Rectal smooth muscle tissue (tissue), 1 donor: Measurements from ENCODE around the gene XYLT1.

Experiments used
- H3K27ac ChIP-seq: one replicate; pipeline ENCODE4 v1.7.0; 2013; ENCODE audit warnings: low read depth, low read length, inconsistent platforms
- H3K27me3 ChIP-seq: one replicate; pipeline ENCODE4 v1.7.0; 2013; ENCODE audit warnings: low read length; ENCODE audit not compliant: control insufficient read depth, insufficient read depth
- H3K36me3 ChIP-seq: one replicate; pipeline ENCODE4 v1.7.0; 2013; ENCODE audit warnings: low read length; ENCODE audit not compliant: control insufficient read depth, insufficient read depth
- H3K4me1 ChIP-seq: one replicate; pipeline ENCODE4 v1.7.0; 2013; ENCODE audit warnings: low read length; ENCODE audit not compliant: control insufficient read depth, insufficient read depth
- H3K4me3 ChIP-seq: one replicate; pipeline ENCODE4 v1.7.0; 2013; ENCODE audit warnings: low read length
- H3K9ac ChIP-seq: one replicate; pipeline ENCODE4 v1.7.0; 2013; ENCODE audit warnings: low read length

Gene XYLT1

DNA sequence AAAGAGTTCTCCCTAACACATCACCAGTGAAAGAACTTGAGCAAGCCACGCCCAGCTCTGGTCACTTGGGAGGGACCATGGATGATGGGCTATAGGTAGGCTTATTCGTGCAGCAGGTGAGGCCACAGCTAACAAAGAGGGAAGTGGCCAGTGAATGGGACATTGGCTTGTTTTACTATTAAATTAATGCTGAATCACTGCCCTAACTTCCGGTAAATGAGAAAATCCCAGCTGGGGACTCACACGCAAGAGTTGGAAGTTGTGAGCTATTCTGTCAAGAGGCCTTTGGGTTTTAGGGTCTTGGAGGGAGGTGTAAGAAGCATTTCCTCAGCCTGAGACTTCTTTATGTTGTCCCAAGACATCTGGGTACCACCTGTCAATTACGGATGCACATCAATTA lies 315.3 kb downstream of the XYLT1 start:
- H3K4me3 ChIP-seq, result no peak overlapping the region
- H3K27ac ChIP-seq, result no peak overlapping the region
- no peak overlapping the region for H3K9ac ChIP-seq
- no peaks in the 10 kb centered on the region for H3K27me3 ChIP-seq
- H3K4me1 ChIP-seq, result no peaks in the 10 kb centered on the region
- H3K36me3 ChIP-seq, result no peaks in the 10 kb centered on the region

GRCh38 chr16:17154981-17155380 lies 315.8 kb downstream of the XYLT1 start:
- Histone ChIP-seq H3K4me3 (no peak overlapping the region), H3K4me1 (no peaks in the 10 kb centered on the region), H3K27me3 (no peaks in the 10 kb centered on the region), H3K27ac (no peak overlapping the region), H3K9ac (no peak overlapping the region), H3K36me3 (no peaks in the 10 kb centered on the region)

DNA sequence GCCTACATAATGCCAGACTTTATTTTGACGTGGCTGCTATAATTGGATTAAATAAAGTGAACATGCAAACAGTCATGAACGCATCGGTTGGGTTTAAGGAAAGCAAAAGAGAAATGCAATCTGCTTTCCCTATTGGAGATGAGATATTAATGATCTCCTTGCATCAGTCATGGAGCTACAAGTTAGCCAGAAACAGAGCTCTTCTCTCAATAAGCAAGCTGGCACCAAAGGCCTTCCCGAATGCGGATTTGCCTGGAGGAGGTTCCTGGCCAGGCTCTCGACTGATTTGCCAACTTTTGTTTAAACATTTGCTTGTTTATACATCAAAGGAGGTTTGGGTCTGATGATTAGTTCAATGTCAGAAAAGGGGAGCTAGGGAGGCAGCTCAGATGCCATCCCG lies 318.4 kb downstream of the XYLT1 start:
- no peak overlapping the region for H3K27ac ChIP-seq
- no peak overlapping the region for H3K9ac ChIP-seq
- no peak overlapping the region for H3K4me3 ChIP-seq
- no peaks in the 10 kb centered on the region for H3K36me3 ChIP-seq
- no peaks in the 10 kb centered on the region for H3K27me3 ChIP-seq
- no peaks in the 10 kb centered on the region for H3K4me1 ChIP-seq

GRCh38 chr16:17151335-17151734 lies 319.4 kb downstream of the XYLT1 start:
- Histone ChIP-seq H3K9ac (no peak overlapping the region), H3K36me3 (no peaks in the 10 kb centered on the region), H3K4me1 (no peaks in the 10 kb centered on the region), H3K27ac (no peak overlapping the region), H3K27me3 (no peaks in the 10 kb centered on the region), H3K4me3 (no peak overlapping the region)

DNA sequence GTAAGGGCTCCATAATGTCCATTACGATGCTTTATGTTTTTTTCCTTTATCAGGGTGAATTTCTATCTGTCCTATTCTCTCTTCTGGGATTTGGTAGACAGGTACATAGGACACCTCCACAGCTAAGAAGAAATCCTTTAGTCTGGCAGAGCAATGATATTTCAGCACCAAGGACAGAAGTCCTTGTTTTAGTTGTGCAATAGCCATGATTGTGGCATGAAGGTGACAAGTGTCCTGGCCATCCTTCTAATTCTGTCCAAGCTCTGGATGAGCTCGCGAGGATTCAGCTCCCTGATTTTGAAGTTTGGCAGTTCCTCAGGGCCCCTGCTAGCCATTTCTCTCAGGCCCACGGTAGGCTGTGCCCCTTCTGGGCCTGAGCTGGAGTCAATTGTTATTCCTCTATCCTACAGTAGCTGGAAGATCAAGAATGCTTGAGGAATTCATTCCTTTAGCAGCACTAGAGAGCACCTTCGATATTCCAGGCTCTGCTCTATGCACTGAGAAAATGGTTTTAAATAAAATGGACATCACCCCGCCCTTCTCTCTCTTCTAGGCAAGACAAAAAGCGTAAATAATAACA lies 320.8 kb downstream of the XYLT1 start:
- H3K4me3 ChIP-seq, result no peak overlapping the region
- H3K36me3 ChIP-seq, result no peaks in the 10 kb centered on the region
- no peaks in the 10 kb centered on the region for H3K27me3 ChIP-seq
- no peaks in the 10 kb centered on the region for H3K4me1 ChIP-seq
- H3K9ac ChIP-seq, result no peak overlapping the region
- no peak overlapping the region for H3K27ac ChIP-seq

DNA sequence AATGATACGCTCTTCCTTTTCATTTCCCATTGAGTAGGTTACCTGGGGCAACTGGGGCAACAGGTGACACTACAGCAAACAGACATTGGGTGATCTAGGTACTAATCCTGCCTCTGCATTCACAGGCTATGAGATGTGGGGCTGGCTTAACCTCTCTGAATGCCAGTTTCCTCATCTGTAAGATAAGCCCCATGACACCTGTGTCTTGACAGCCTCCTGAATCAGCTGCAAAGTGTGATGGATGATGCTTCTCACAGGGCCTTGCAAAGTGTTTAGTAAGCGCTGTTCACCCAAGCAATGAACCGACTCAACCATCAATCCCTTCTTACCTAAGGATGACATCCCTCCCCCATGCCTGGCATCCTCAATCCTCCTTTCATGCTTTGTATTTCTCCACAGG lies 322.8 kb downstream of the XYLT1 start:
- Histone ChIP-seq H3K27ac (no peak overlapping the region), H3K36me3 (no peaks in the 10 kb centered on the region), H3K4me1 (no peaks in the 10 kb centered on the region), H3K4me3 (no peak overlapping the region), H3K9ac (no peak overlapping the region), H3K27me3 (no peaks in the 10 kb centered on the region)

- Histone ChIP-seq H3K9ac (no peak overlapping the region), H3K4me1 (no peaks in the 10 kb centered on the region), H3K36me3 (no peaks in the 10 kb centered on the region), H3K27ac (no peak overlapping the region), H3K27me3 (no peaks in the 10 kb centered on the region), H3K4me3 (no peak overlapping the region)
These were observed 325.7 kb downstream of the XYLT1 start for GRCh38 chr16:17145029-17145428.

GRCh38 chr16:17144431-17144830 lies 326.3 kb downstream of the XYLT1 start:
- no peak overlapping the region for H3K9ac ChIP-seq
- no peaks in the 10 kb centered on the region for H3K27me3 ChIP-seq

DNA sequence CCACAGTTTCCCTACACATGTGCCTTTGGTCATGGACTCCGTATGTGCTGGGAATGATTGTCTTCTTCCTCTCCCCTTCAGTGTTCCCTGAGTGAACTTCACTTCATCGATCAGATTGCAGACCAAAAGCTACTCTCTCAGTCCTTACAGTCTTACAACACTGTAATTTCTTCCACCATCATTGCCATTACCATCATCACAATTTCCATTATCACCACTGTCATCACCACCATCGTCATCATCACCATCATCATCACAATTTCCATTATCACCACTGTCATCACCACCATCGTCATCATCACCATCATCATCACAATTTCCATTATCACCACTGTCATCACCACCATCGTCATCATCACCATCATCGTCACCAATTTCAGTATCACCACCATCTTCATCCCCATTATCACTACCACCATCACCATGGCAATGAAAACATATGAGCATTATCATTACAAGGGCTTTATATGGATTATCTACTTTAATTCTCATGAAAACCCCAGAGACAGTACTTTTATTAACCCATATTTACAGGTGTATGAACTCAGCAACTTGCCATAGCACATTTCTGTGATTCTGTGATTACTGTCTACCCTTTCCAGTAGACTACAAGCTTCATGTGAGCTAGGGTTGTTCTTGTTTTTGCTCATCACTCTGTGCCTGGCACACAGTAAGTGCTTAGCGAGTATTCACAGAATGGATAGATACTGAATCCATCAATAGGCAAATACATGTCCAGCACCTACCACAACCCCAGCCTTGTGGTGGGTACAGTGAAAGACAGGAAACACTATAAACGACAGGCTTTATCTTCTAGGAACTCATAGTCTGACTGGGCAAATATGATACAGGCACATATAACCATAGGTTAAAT lies 327.0 kb downstream of the XYLT1 start:
- H3K27me3 ChIP-seq, result no peaks in the 10 kb centered on the region
- no peak overlapping the region for H3K4me3 ChIP-seq
- H3K4me1 ChIP-seq, result no peaks in the 10 kb centered on the region
- no peak overlapping the region for H3K9ac ChIP-seq
- H3K36me3 ChIP-seq, result no peaks in the 10 kb centered on the region
- no peak overlapping the region for H3K27ac ChIP-seq

More at GRCh38 chr16:17144431-17144830, 326.3 kb downstream of the XYLT1 start:
- Histone ChIP-seq H3K4me1 (no peaks in the 10 kb centered on the region), H3K36me3 (no peaks in the 10 kb centered on the region), H3K27ac (no peak overlapping the region), H3K4me3 (no peak overlapping the region)

DNA sequence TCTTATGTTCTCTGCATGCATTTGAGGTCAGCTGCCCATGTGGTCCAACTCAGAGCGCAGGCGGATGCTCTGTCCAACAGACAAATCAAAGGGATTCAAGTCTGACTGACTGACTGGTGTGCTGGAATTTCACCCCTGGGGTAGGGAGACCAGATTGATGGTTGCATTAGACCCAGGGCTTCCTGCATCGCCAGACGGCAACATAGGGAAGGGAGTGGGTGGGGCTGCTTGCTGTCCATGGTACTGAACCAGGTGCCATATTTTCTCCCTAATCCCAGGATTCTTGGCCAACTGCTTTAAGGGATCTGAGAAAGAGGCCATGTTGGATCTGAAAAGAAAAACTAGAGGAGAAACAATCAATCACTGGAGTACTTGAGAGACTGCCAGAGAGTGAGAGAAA lies 332.0 kb downstream of the XYLT1 start:
- H3K9ac ChIP-seq, result no peak overlapping the region
- H3K36me3 ChIP-seq, result peaks cover 8% of the 10 kb centered on the region
- no peak overlapping the region for H3K4me3 ChIP-seq
- H3K27me3 ChIP-seq, result no peaks in the 10 kb centered on the region
- no peaks in the 10 kb centered on the region for H3K4me1 ChIP-seq
- H3K27ac ChIP-seq, result no peak overlapping the region

DNA sequence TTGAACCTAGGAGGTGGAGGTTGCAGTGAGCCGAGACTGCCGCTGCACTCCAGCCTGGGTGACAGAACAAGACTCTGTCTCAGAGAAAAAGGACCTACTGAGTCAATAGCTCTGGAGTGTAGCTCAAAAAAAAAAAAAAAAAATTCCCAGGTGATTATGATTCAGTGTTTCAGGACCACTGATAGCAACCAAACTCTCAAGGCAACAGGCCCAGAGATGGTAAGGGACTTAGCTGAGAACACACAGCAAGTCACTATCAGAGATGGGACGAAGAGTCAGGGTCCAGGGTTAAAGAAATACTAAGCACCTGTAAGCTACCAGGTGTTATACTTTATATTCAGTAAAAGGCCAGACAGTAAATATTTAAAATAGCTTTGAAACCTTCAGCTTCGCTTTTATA lies 335.3 kb downstream of the XYLT1 start:
- no peak overlapping the region for H3K9ac ChIP-seq
- H3K36me3 ChIP-seq, result peaks cover 8% of the 10 kb centered on the region
- H3K27me3 ChIP-seq, result no peaks in the 10 kb centered on the region

GRCh38 chr16:17134586-17134985 lies 336.2 kb downstream of the XYLT1 start:
- no peak overlapping the region for H3K27ac ChIP-seq
- H3K4me1 ChIP-seq, result no peaks in the 10 kb centered on the region
- H3K4me3 ChIP-seq, result no peak overlapping the region
- no peaks in the 10 kb centered on the region for H3K27me3 ChIP-seq
- H3K9ac ChIP-seq, result no peak overlapping the region
- peaks cover 11% of the 10 kb centered on the region for H3K36me3 ChIP-seq

More for the DNA sequence above, 335.3 kb downstream of the XYLT1 start:
- H3K4me1 ChIP-seq, result no peaks in the 10 kb centered on the region
- H3K27ac ChIP-seq, result no peak overlapping the region
- H3K4me3 ChIP-seq, result no peak overlapping the region

DNA sequence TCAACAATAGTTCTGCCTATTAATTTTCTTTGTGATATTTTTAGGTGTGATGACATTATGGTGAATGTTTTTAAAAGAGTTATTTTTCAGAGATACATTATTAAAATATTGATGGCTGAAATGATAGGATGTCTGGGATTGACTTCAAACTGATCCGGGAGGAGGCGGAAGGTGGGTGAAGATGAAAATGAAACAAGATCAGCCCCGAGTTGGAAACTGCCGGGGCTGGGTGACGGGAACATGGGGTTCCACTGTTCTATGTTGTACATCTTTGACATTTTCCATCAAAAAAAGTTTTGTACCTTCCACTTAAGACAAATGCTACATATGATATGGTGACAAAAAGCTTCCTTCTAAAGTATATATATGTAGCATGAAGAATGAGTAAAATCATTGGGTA lies 336.9 kb downstream of the XYLT1 start:
- H3K4me1 ChIP-seq, result no peaks in the 10 kb centered on the region
- H3K9ac ChIP-seq, result no peak overlapping the region
- no peak overlapping the region for H3K27ac ChIP-seq
- no peaks in the 10 kb centered on the region for H3K27me3 ChIP-seq
- no peak overlapping the region for H3K4me3 ChIP-seq
- peaks cover 11% of the 10 kb centered on the region for H3K36me3 ChIP-seq
